GM20000 (cell line): ENCODE data around the gene RFC2.
"Not testable (repeated sequence)": the region's sequence is repeated elsewhere in the genome, so short reads cannot be mapped to it uniquely, and the experiment has no call there.

ENCODE experiments used
- DNase-seq: peaks from one replicate; pipeline ENCODE4 v3.0.0; 2012; ENCODE audit warnings: low spot score
- TF ChIP-seq, protein P1 (sequence below): IDR thresholded peaks from 2 replicates; pipeline ENCODE4 v1.5.1; 2012; ENCODE audit warnings: mild to moderate bottlenecking, control low read depth; ENCODE audit errors: extremely low read depth, missing control alignments

The RFC2 gene

DNA sequence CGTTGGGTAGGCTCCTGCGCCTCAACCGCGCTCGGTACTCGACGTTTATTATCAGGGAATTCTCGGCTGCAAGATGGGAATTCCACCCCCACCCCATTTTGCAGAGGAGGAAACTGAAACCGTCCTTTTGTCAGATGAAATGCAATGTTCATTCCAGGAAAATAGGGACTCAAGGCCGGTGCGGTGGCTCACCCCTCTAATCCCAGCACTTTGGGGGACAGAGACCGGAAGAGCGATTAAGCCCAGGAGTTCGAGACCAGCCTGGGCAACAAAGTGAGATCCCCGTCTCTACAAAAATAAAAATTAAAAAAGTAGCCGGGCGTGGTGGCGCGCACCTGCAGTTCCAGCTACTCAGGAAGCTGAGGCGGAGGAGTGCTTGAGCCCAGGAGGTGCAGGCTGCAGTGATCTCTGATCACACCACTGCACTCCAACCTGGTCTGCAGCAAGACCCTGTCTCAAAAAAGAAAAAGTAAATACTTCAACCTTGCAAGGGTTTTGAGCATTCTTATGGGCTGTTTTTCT is 720 bp upstream of the RFC2 start:
- DNase-seq, result no peak
- TF ChIP-seq, protein P1, sequence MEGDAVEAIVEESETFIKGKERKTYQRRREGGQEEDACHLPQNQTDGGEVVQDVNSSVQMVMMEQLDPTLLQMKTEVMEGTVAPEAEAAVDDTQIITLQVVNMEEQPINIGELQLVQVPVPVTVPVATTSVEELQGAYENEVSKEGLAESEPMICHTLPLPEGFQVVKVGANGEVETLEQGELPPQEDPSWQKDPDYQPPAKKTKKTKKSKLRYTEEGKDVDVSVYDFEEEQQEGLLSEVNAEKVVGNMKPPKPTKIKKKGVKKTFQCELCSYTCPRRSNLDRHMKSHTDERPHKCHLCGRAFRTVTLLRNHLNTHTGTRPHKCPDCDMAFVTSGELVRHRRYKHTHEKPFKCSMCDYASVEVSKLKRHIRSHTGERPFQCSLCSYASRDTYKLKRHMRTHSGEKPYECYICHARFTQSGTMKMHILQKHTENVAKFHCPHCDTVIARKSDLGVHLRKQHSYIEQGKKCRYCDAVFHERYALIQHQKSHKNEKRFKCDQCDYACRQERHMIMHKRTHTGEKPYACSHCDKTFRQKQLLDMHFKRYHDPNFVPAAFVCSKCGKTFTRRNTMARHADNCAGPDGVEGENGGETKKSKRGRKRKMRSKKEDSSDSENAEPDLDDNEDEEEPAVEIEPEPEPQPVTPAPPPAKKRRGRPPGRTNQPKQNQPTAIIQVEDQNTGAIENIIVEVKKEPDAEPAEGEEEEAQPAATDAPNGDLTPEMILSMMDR, result no peak

GRCh38 chr7:74253835-74254128 is 417 bp downstream of the RFC2 start:
- DNase-seq, result no peak
- TF ChIP-seq, protein P1, result no peak

GRCh38 chr7:74253331-74253730 is 868 bp downstream of the RFC2 start:
- TF ChIP-seq, protein P1, result no peak
- no peak for DNase-seq

GRCh38 chr7:74252893-74253292 is 1.3 kb downstream of the RFC2 start:
- DNase-seq, result no peak
- TF ChIP-seq, protein P1, result no peak

GRCh38 chr7:74249058-74249457 is 5.1 kb downstream of the RFC2 start:
- not testable (repeated sequence) for DNase-seq

DNA sequence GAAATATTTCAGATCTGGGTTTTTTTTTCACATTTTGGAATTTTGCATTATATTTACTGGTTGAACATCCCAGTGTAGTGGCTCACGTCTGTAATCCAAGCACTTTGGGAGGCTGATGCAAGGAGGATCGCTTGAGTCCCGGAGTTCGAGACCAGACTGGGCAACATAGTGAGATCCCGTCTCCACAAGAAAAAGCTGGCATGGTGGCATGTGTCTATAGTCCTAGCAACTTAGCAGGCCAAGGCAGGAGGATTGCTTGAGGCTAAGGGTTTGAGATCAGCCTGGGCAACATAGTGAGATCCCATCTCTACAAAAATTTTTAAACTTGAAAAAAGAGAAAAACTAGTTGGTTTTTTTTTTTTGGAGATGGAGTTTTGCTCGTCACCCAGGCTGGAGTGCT is 6.0 kb downstream of the RFC2 start:
- DNase-seq, result no peak
- TF ChIP-seq, protein P1, result no peak

DNA sequence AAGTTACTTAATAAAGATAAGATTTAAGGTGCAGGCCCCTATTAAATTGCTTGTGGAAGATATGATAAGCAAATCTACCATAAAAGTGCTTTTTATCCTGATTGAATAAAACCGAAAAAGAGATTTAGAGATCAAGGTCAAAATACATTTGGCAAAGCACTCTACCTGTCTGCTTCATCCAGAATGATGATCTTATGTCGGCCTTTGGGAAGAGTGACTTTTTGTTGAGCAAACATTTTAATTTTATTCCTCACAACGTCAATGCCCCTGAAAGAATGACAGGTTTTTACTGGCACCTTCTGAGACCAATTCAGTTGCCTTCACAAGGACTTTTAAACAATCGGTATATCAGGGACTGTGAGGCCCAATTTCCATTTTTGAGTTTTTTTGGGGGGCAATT is 7.7 kb downstream of the RFC2 start:
- DNase-seq, result no peak
- TF ChIP-seq, protein P1, result no peak

- TF ChIP-seq, protein P1, result no peak
- DNase-seq, result no peak
Observed at GRCh38 chr7:74242122-74242443, 12.1 kb downstream of the RFC2 start.
